Peyer's patch (tissue), 4 donors: Measurements from ENCODE around the gene SMPD4.
"Not testable (repeated sequence)": the region's sequence is repeated elsewhere in the genome, so short reads cannot be mapped to it uniquely, and the experiment has no call there.

ENCODE experiments used
- CTCF ChIP-seq, 6 experiments: fragments of 450-650 bp in 4 of 6; fragments of 200-600 bp in 2 of 6; sonication (generic) in 1 of 6; IDR thresholded peaks; one replicate each; pipeline ENCODE4 v1.5.1; 2017 to 2019; ENCODE audit warnings: antibody characterized with exemption in 6 of 6, mild to moderate bottlenecking in 3 of 6, moderate library complexity in 1 of 6
- POLR2A ChIP-seq, 2 donors: fragments of 450-650 bp; IDR thresholded peaks; one replicate each; pipeline ENCODE4 v1.5.1; 2017; ENCODE audit warnings: antibody characterized with exemption in 2 of 2, mild to moderate bottlenecking in 2 of 2, moderate library complexity in 2 of 2

GRCh38 chr2:130207051-130207450 is 25.6 kb upstream of the SMPD4 start:
- TF ChIP-seq POLR2A, CTCF (IDR thresholded peaks at IDR 0.05): not testable (repeated sequence)
